HUDEP-2 (cell line): Measurements from ENCODE around the gene EHD3.
A peak's percentile ranks its signal among the peaks of the same experiment; 100 is the strongest.

ENCODE experiments used
- DNase-seq, 76 experiments: peaks; one replicate each; lab custom pipeline; 2025; ENCODE audit not compliant: unreplicated experiment in 76 of 76; lab: John Stamatoyannopoulos, UW

The EHD3 gene

GRCh38 chr2:31253356-31254131, 19.6 kb downstream of the EHD3 start:
- peak in 48 of 76 experiments; percentile 5 to 82 (median 46) for DNase-seq

- DNase-seq: no peak
Observed at GRCh38 chr2:31254237-31255203, 20.6 kb downstream of the EHD3 start.

DNA sequence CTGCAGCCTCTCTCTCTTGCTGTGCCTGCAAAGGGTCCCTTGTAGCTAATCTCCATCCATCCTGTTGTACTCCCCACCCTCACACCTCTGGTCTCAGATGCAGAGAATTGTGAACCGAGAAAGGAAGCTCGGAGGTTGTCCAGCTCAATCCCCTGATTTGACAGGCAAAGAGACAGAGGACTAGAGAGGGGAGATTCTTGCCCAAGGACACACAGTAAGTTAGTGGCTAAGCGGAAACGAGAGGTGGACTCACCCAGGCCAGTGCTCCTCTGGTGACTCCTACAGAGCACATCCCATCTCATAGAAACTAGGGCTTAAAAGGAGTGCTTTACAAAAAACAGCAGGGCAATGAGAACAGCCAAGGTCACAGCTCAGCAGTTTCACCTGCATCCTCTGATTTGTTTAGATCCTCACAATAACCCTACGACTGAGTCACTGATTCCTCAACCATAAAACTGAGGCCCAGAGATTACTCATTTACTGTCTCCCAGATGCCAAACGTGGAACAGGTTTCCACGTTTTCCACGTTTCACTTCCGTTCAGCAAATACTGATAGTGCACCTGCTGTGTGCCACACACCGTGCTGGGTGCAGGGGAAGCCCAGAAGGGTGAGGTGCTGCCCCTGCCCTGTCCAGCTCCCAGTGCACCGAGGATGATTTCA, 22.1 kb downstream of the EHD3 start:
- DNase-seq: no peak

- no peak for DNase-seq
Observed at GRCh38 chr2:31256611-31257382, 22.8 kb downstream of the EHD3 start.

DNA sequence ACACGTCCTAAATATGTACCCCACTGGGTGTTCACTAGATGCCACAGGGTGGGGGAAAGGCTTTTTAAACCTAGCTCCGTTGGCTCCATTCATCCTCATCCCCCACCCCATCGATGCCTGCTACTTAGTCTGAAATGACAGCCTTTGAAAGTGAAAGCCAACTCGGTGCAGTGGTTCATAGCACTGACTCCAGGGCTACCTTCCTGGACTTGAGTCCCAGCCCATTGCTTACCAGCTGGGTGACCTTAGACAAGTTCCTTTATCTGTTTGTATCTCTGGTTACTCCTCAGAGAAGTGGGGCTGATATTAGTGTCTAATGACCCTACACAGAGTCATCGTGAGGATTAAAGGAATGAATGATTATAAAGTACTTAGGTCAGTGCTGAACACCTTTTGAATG, 24.4 kb downstream of the EHD3 start:
- DNase-seq: no peak

GRCh38 chr2:31259075-31259474, 25.1 kb downstream of the EHD3 start:
- peak in 1 of 76 experiments; percentile 3 for DNase-seq

- no peak for DNase-seq
Observed at GRCh38 chr2:31260870-31261269, 26.9 kb downstream of the EHD3 start.

- peak in 5 of 76 experiments; percentile 6 to 18 (median 12) for DNase-seq
Observed at GRCh38 chr2:31263636-31264190, 29.8 kb downstream of the EHD3 start.

GRCh38 chr2:31265234-31265633, 31.3 kb downstream of the EHD3 start:
- no peak for DNase-seq

- peak in 6 of 76 experiments; percentile 4 to 34 (median 14) for DNase-seq
Observed at GRCh38 chr2:31266804-31267203, 32.9 kb downstream of the EHD3 start.

DNA sequence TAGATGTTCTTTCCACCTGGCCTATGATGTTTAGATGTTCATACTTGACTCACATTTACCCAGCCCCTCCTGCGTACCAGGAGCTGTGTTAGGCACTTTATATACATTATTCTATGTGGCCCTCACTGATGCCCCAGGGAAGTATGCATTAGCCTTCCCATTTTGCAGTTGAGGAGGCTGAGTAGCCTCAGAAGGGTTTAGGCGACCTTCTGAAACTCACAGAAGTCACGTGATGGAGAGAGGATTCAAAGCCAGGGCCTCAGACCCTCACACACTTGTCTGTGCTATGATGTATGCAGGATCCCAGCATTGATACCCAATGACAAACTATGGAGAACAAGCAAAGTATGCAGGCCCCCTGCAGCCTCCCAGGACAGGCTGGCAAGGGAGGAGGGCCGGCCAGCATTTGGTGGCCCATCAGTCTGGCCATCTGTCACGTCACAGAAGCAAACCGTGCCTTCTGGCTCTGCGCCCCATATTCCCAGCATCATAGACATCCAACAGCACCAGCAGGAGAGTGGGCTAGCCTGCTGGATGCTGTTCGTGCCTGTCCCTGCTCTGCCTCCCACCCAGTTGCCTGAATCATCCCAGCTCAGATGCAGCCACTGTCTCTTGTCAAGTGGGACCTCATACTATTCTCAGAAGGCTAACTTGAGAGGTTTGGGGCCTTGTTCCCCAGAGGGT, 33.6 kb downstream of the EHD3 start:
- no peak for DNase-seq

DNA sequence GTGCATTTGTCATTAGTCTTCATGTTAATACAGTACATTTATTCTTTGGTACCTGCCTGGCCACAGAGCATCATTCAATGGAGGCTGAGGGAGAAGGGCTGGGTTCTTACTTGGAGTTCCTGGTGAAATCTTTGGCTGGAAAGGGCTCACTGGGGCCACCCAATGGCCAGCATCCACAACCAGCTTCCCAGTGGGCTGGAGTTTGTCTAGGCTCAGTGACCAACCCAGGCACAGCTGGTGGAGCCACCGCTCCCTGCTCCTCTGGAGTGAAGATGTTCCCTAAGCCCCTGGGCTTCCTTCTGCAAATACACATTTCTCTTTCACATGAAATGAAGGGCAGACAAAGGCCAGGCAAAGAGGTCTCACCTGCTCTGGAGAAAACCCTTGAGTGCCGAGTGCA, 34.4 kb downstream of the EHD3 start:
- no peak for DNase-seq

DNA sequence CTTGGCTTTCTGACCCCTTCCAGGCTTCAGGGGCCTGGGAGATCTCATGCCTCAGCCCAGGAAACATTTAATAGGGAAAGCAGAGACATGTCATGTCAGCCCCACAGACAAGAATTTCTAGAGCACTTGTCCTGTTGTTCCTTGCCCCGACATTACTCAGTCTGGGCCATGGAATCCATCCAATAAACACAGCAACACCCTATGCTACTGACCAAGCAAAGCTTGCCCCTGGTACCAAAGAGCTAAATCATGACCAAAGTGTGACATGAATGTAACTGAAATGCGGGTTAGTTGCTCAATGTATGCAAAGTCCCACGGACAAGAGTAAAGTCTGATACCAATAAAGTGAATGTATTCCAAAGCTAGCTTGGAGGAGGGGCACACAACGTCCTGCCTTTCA, 35.1 kb downstream of the EHD3 start:
- DNase-seq: no peak

DNA sequence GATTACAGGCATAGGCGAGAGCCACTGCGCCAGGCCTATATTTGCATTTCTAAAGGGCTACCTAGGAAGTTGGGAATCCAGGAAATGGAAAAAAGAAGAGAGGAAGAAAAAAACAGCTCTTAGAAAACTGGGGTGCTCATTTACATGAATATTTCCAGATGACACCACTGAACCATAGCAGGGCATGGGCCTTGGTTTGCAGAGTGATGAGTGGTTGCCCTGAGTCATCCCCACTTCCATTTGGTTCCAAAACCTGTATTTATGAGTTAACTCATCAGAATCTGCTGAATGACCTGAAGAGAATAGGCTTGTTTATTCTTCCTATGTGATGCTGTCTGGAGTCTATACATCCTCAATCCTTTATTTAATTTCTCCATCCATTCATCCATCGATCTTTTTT, 36.2 kb downstream of the EHD3 start:
- DNase-seq: no peak

DNA sequence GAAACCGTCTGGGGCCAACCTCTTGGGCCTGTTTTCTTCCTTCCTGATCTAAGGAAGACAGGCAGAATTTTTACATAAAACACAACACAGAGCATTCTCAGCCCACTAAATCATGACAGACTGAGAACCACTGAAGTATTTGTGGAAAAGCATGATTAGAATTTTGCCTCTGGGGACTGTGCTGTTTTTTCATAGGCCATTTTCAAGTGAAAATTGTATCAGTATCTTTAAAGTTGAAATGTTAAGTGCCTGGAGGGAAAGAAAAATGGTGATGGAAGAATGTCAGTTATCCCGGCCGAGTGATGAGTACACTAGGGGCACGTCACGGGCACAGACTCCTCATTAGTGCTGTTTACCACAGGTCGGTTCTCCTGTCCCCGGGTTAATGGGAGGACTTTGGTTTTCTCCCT, 36.9 kb downstream of the EHD3 start:
- no peak for DNase-seq

DNA sequence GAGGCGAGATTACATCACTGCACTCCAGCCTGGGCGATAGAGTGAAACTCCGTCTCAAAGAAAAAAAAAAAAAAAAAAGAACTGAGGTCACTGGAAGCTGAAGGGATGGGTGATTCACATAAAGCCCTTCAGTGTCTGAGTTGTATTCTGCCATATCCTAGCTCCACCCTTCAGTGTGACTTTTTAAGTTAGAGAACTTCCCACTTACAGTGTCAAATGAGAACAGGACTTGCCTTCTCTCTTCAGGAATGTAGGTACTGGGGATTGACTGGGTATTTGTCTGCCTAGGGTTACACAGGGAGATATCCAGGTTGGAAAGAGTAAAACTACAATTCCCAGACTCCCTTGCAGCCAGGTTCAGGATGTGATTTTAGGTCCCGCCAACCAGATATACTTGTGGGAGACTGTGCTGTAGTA, 37.9 kb downstream of the EHD3 start:
- no peak for DNase-seq

DNA sequence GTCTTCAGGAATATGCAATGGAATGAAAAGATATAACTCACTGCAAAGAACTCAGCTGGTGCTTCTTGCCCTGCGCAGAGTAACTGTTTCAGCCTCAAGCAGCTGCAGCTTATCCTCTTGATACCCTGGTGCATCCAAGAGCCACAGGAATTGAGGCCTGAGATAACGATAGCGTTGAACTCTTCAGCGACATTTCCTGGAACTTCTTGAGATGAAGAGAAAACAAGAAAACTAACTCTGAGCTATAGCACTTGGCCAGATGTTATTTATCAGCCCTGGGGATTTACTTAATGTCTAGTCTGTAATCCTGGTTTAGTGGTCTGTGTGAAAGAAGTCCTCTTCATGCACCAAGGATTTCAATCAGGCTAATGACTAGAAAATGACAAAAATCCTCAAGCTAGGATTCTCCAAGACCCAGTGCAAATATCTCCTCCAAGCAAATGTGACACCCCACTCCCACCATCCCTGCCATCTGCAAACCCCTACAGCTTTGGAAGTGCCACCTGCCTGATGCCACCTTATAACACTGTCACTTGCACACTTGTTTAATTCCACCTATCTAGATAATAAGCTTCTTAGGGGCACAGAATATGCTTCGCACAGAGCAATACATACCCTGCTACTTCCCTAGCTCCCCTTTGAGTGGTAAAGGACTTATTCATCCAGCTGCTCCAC, 40.6 kb downstream of the EHD3 start:
- DNase-seq: peak in 1 of 76 experiments; percentile 12

GRCh38 chr2:31275976-31276375, 42.0 kb downstream of the EHD3 start:
- DNase-seq: no peak

DNA sequence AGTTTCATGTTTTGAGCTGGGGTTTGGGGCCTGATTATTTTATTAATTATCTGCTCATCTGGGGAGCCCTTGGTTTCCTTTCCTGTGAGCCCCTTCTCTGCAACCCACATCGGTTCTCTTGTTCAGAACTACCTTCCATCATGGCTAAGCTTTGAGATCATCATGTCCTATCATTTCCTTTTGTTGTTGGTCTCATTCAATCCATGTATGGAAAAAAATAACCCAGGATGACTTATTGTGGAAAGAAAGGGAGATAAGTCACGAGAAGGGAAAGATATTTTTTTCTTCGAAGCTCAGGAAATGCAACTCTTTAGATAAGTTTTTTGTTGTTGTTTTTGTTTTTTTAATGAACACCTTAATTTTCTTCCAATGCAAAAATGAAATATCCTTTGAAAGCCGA, 43.7 kb downstream of the EHD3 start:
- DNase-seq: no peak
